Mesodermal cell (in vitro differentiated cells): ENCODE results near the gene TOR1AIP1.

Source experiments
- H3K27ac ChIP-seq: 2 replicates; pipeline ENCODE4 v1.7.0; 2013; ENCODE audit warnings: mild to moderate bottlenecking, low read depth, low read length, moderate library complexity; ENCODE audit not compliant: severe bottlenecking
- H3K36me3 ChIP-seq: 2 replicates; pipeline ENCODE4 v1.7.1; 2013; ENCODE audit warnings: mild to moderate bottlenecking, low read length, moderate library complexity; ENCODE audit not compliant: control insufficient read depth, insufficient read depth
- H3K4me1 ChIP-seq: one replicate; pipeline ENCODE4 v1.7.1; 2013; ENCODE audit warnings: mild to moderate bottlenecking, low read length; ENCODE audit not compliant: insufficient read depth, control insufficient read depth, poor library complexity, severe bottlenecking
- H3K4me3 ChIP-seq: 2 replicates; pipeline ENCODE4 v1.7.0; 2013; ENCODE audit warnings: low read length, control low read depth, mild to moderate bottlenecking; ENCODE audit not compliant: insufficient read depth, poor library complexity, severe bottlenecking; ENCODE audit errors: extremely low read depth
- H3K9me3 ChIP-seq: 2 replicates; pipeline ENCODE4 v1.7.1; 2013; ENCODE audit warnings: mild to moderate bottlenecking, low read length, moderate library complexity; ENCODE audit not compliant: control insufficient read depth
- WGBS, 2 experiments: methylation state at CpG; one replicate each; pipeline ENCODE4 v1.1.5; 2013; ENCODE audit warnings: missing lambda C conversion rate in 2 of 2; ENCODE audit not compliant: insufficient coverage in 2 of 2; 5-methylcytosine and 5-hydroxymethylcytosine counted together

TOR1AIP1 gene

DNA sequence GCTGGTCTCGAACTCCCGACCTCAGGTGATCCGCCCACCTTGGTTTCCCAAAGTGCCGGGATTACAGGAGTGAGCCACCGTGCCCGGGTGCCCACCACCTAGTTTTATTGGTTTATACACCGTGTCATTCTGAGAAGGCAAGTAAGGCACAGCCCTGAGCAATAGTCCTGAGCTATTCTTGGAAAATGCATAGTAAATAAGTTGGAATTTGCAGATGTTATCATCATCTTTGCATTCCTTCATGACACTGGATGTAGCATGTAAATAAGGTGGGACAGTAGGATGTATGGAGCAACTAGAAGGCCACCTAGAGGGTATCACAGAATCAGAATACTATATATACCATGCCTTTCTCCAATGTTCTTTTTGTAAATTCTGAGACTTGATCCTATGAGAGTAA is 15.5 kb upstream of the TOR1AIP1 start:
- H3K36me3 ChIP-seq = peaks cover 74% of the 10 kb centered on the region
- WGBS, 2 experiments = 90 to 93% methylated on average over 7 of the region's 7 CpGs

DNA sequence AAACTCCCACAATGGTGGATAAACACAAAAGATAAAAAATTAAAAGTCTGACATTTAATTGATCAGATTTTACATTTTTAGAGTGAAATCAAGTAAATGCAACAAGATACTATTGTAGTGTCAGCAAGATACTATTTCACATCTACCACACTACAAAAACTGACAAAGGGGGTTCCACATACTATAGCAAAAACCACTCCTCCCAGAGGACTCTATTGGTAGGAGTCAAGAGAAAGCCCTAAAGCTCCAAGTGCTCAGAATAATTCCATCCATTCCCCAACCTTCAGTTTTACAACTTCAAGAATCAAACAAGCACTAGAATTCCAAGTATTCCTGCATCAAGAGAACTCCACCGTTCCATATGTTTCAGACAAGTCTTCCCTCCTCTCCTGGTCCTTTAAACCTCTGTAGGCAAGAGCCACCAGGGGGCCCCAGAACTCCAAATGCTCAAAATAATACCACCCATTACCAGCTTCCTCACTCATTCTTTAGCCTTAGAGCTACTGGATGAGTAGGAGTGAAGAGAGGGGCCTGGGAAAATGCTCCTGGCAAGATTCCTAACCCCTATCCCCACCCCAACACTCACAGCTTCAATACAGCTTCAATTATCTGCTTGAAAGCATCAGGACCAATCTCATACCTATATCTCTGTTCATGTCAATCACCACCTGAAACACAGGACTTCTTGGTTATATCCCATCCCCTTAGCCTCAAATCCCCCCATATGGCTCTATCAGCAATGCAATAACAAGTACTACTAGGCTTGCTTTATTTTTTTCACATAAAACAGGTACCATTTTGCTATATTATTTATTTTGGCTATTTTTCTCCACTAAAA is 14.4 kb upstream of the TOR1AIP1 start:
- WGBS, 2 experiments = 64% methylated on average over 1 of the region's 1 CpG; no CpG with 5 or more reads in 1 of the 2 experiments
- peaks cover 7% of the 10 kb centered on the region for H3K4me1 ChIP-seq
- no peak overlapping the region for H3K27ac ChIP-seq
- peaks cover 75% of the 10 kb centered on the region for H3K36me3 ChIP-seq
- no peaks in the 10 kb centered on the region for H3K9me3 ChIP-seq
- no peak overlapping the region for H3K4me3 ChIP-seq

More for the DNA sequence above, 15.5 kb upstream of the TOR1AIP1 start:
- Histone ChIP-seq H3K4me3 (no peak overlapping the region), H3K4me1 (peaks cover 7% of the 10 kb centered on the region), H3K9me3 (no peaks in the 10 kb centered on the region), H3K27ac (no peak overlapping the region)

DNA sequence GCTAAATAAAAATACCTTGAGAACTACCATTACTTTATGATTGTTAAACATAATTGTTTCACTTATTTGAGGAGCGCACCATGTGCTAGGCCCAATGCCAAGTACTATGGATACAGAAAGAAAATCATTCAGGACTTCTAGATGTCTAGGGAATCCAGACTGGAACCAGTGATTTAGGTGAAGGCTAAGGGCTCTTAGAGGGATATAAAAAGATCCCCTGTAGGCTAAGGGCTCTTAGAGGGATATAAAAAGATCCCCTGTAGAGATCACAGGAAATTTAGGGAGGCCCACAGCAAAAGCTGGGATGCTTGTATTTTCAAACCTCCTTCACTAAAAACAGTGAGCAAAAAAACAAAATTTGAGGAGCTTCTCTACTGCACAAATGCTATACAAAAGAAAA is 11.2 kb upstream of the TOR1AIP1 start:
- Histone ChIP-seq H3K9me3 (no peaks in the 10 kb centered on the region), H3K36me3 (peaks cover 76% of the 10 kb centered on the region), H3K27ac (no peak overlapping the region), H3K4me3 (no peak overlapping the region), H3K4me1 (peaks cover 7% of the 10 kb centered on the region)
- 100% methylated on average over 1 of the region's 1 CpG for WGBS, 2 experiments

DNA sequence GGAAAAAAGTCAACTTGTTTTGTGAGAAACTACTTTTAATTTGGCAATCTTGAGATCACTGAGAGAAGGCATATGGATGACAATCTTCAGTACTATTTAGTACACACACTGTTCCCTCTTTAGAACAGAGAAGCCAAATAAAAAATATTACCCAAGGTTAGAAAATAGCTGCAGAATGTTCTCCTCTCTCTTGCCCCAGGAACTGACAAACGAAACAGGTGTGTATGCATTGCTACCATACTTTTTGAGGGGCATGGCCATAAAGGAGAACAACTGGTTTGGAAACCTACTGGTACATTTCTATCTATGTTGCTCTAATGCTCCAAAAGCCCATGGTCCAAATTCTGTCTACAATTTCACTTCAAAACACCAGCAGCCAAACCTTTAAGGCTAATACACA is 10.1 kb upstream of the TOR1AIP1 start:
- Histone ChIP-seq H3K4me1 (peaks cover 2% of the 10 kb centered on the region), H3K9me3 (no peaks in the 10 kb centered on the region), H3K36me3 (peaks cover 66% of the 10 kb centered on the region), H3K4me3 (no peak overlapping the region), H3K27ac (no peak overlapping the region)
- no CpG with 5 or more reads among the region's 1 CpG for WGBS, 2 experiments

DNA sequence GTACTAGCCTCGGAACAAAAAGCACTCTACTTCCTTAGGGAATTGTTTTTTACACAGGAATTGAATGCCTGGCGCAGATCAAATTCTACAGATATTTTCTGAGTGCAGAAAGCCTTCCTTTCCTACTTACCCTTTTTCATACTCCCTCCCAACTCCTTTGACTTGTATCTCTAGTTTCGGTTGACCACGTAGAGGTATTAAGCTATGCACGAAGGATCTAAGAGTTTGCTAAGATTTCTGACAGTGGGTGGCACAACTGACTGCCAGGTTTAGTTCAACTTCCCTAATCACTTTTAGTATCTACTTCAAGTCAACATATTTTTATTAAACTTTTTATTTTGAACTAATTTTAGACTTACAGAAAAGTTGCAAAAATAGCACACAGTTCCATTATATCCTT is 9.5 kb upstream of the TOR1AIP1 start:
- no peaks in the 10 kb centered on the region for H3K4me1 ChIP-seq
- 100% methylated on average over 2 to 4 of the region's 5 CpGs for WGBS, 2 experiments
- H3K27ac ChIP-seq = no peak overlapping the region
- no peak overlapping the region for H3K4me3 ChIP-seq
- no peaks in the 10 kb centered on the region for H3K9me3 ChIP-seq
- peaks cover 60% of the 10 kb centered on the region for H3K36me3 ChIP-seq

DNA sequence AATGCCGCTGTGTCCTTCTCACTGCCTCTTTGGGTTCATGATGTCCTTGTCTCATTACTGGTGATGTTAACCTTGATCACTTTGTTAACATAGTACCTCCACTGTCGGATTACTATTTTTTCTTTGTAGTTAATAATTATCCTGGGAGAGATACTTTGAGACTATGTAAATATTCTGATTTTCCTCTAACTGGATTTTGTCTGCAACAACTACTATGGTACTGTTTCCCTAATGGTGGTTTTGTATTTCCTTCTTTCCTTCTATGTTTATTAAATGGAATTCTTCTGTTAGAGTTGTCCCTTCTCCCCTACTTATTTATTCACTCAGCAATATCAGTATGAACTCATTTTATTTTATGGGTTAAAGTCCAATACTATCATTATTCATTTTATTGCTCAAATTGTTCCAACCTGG is 8.6 kb upstream of the TOR1AIP1 start:
- Histone ChIP-seq H3K27ac (no peak overlapping the region), H3K4me1 (no peaks in the 10 kb centered on the region), H3K36me3 (peaks cover 55% of the 10 kb centered on the region), H3K9me3 (no peaks in the 10 kb centered on the region), H3K4me3 (no peak overlapping the region)
- 80% methylated on average over 1 of the region's 2 CpGs; no CpG with 5 or more reads in 1 of the 2 experiments for WGBS, 2 experiments

DNA sequence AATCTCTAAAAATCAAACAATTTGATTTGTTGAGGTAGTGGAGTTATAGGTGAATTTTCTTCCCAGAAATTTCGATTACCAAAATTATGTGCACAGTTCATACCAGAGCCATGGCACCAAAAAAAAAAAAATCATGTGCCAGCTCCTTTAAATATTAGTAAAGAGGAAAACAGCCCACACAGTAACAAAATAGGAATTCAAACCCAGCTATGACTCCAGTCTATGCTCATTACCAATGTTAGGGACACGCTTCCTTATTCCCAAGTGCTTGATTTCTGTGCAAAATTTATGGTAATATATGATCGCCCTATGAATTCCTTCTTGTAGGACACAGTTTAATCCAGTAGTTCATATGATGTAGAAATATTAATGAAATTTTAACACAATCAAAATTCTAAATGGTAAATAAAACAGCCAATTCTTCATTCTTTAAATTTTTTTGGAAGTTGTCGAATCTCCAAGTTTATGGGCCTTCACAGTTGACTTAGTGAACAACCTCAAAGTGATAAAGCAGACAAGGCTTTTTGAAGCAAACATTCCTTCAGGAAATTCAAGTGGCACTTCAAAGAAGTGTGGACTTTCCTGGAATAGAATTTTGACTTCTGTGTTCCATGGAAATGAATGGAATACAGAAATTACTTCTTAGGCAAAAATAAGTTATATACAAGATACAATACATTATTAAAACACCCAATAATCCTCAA is 6.3 kb upstream of the TOR1AIP1 start:
- Histone ChIP-seq H3K9me3 (no peaks in the 10 kb centered on the region), H3K36me3 (peaks cover 44% of the 10 kb centered on the region), H3K4me3 (peak overlapping the region; percentile 80), H3K4me1 (no peaks in the 10 kb centered on the region), H3K27ac (no peak overlapping the region)
- WGBS, 2 experiments = 100% methylated on average over 1 of the region's 4 CpGs; no CpG with 5 or more reads in 1 of the 2 experiments

DNA sequence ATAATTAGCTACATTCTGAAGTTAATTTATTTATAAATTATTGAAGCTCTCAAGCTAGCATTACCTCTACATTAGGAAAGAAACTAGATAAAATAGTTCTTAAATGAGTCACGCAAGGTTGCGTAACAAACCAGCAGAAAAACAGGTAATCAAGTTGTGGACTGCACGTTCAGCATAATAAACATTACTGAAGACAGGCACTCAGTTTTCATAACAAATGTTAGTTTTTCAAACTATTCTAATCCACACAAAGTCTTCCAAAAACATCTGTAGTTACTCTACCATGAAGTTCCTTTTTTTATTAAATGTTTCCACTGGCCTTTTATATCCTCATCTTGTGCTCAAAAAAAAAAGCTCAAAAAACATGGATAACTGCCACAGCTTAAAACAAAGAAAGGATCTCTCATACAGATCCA is 5.8 kb upstream of the TOR1AIP1 start:
- Histone ChIP-seq H3K36me3 (peaks cover 41% of the 10 kb centered on the region), H3K4me1 (no peaks in the 10 kb centered on the region), H3K27ac (peak overlapping the region; percentile 46), H3K4me3 (peak overlapping the region; percentile 80), H3K9me3 (no peaks in the 10 kb centered on the region)
- 93 to 100% methylated on average over 2 to 3 of the region's 3 CpGs for WGBS, 2 experiments

DNA sequence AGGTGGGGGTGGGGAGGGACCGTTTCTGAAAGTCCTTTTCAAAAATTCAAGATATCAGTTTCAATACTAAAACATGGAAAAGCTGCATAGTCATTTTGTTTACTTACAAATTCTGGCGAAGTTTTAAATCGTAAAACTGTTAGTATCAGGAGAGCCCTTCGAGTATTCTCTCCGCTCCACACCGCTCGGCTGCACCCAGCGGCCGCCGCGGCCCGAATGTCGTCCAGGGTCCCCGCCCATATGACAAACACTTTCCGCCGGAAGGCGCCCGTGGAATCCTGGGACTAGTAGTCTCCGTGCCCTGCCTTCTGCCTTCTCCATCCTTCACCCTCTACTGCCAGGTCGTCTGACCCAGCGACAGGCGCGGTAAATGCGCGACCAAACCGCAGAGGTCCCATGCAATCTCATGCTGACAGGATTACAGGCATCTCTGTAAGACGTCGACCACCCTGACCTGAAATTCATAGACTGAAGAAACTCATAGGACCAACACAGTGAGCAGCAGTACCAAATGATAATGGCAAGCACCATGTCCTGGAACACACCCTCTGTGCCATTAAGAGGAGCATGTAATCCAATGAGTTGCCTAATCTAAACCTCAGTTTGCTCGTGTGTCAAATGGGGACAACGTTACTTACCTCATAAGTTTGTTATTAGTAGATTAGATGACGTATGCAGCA is 4.4 kb upstream of the TOR1AIP1 start, which contains the start of gene TOR1AIP2:
TOR1AIP2 (minus strand) TSS at position 218 of the 680 bp plus-strand sequence. CDS start 25,138 bp downstream, outside the sequence.
- Histone ChIP-seq H3K36me3 (peaks cover 31% of the 10 kb centered on the region), H3K4me3 (peak within 1 kb of the TSS; percentile 80), H3K4me1 (no peaks in the 10 kb centered on the region), H3K27ac (peak within 1 kb of the TSS; percentile 46), H3K9me3 (no peaks in the 10 kb centered on the region)
- WGBS, 2 experiments = 4% methylated on average over 25 to 28 of the region's 31 CpGs

DNA sequence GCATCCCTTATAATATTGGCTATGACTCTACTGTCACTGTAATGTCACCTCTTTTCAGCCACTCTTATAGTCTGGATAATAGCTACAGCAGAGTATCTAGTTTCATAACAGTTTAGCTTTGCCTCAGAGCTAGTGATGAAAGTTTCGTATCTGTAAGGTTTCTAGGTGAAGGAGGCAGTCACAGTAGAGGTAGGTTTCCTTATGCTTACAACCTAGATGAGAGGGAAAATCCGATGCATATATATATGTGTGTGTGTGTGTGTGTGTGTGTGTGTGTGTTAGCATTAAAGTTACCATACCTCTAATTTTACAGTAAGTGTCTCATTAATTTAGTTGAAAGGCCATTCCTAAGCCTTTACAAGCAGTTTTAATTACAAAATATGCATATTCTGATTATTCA is 2.3 kb upstream of the TOR1AIP1 start:
- no peak overlapping the region for H3K27ac ChIP-seq
- no peaks in the 10 kb centered on the region for H3K9me3 ChIP-seq
- WGBS, 2 experiments = 100% methylated on average over 1 of the region's 2 CpGs

More for the DNA sequence above, 2.3 kb upstream of the TOR1AIP1 start:
- no peaks in the 10 kb centered on the region for H3K4me1 ChIP-seq
- no peak overlapping the region for H3K4me3 ChIP-seq
- peaks cover 11% of the 10 kb centered on the region for H3K36me3 ChIP-seq
